GM23338 (cell line): ENCODE results near the gene PLA2G6. TPM values are rescaled to one million over a fixed set of nuclear protein-coding genes. Genes with fewer than 3 reads are reported as not detected.

Experiments
- ATAC-seq: fragments of 200-7000 bp; cut with Tn5 transposase; 3 replicates; pipeline ENCODE4 v1.9.1; 2020
- DNase-seq: peaks from one replicate; pipeline ENCODE4 v3.0.0-alpha.2; 2015; ENCODE audit warnings: low spot score
- H2AFZ ChIP-seq: fragments of 200-600 bp; sonication (generic); 2 replicates; pipeline ENCODE4 v1.8.0; 2016; ENCODE audit warnings: antibody characterized with exemption, mild to moderate bottlenecking, moderate library complexity
- H3F3A ChIP-seq: fragments of 200-600 bp; sonication (generic); replicated peaks from 2 replicates; pipeline ENCODE4 v1.8.0; 2017; ENCODE audit warnings: antibody characterized with exemption, mixed run types, low read depth
- H3K27ac ChIP-seq: fragments of 200-600 bp; sonication (generic); 2 replicates; pipeline ENCODE4 v1.6.1; 2016; ENCODE audit warnings: low read depth
- H3K27me3 ChIP-seq: fragments of 200-600 bp; sonication (generic); 2 replicates; pipeline ENCODE4 v1.8.0; 2016; ENCODE audit warnings: mild to moderate bottlenecking, mixed run types, moderate library complexity; ENCODE audit not compliant: insufficient read depth
- H3K36me3 ChIP-seq: fragments of 200-600 bp; sonication (generic); 2 replicates; pipeline ENCODE4 v1.8.0; 2016; ENCODE audit warnings: mild to moderate bottlenecking; ENCODE audit not compliant: insufficient read depth
- H3K4me1 ChIP-seq: fragments of 200-600 bp; sonication (generic); 2 replicates; pipeline ENCODE4 v1.8.0; 2016; ENCODE audit warnings: mild to moderate bottlenecking, moderate library complexity; ENCODE audit not compliant: insufficient read depth
- H3K4me2 ChIP-seq: fragments of 200-600 bp; sonication (generic); 2 replicates; pipeline ENCODE4 v1.7.1; 2017; ENCODE audit warnings: mixed run types
- H3K4me3 ChIP-seq: fragments of 200-600 bp; sonication (generic); 2 replicates; pipeline ENCODE4 v1.6.1; 2016; ENCODE audit warnings: mixed run types
- H3K79me2 ChIP-seq: fragments of 200-600 bp; sonication (generic); replicated peaks from 2 replicates; pipeline ENCODE4 v1.8.0; 2017; ENCODE audit warnings: mild to moderate bottlenecking; ENCODE audit not compliant: insufficient read depth
- H3K9me2 ChIP-seq: fragments of 200-600 bp; sonication (generic); 2 replicates; pipeline ENCODE4 v1.8.0; 2017; ENCODE audit not compliant: insufficient read depth
- H4K20me1 ChIP-seq: fragments of 200-600 bp; sonication (generic); replicated peaks from 2 replicates; pipeline ENCODE4 v1.8.0; 2017; ENCODE audit warnings: mild to moderate bottlenecking; ENCODE audit not compliant: insufficient read depth
- H3K27ac Mint-ChIP-seq: 2 replicates; pipeline ENCODE4 v1.8.0; 2020; ENCODE audit warnings: inconsistent platforms, mild to moderate bottlenecking, moderate library complexity, mixed read lengths
- H3K27me3 Mint-ChIP-seq: 3 replicates; pipeline ENCODE4 v1.8.0; 2022; ENCODE audit warnings: low read depth, mild to moderate bottlenecking, moderate library complexity, mixed read lengths, inconsistent platforms; ENCODE audit not compliant: insufficient read depth, poor library complexity
- H3K36me3 Mint-ChIP-seq: 3 replicates; pipeline ENCODE4 v1.8.0; 2021; ENCODE audit warnings: low read depth, mild to moderate bottlenecking, inconsistent platforms, moderate library complexity, mixed read lengths
- H3K4me1 Mint-ChIP-seq: 3 replicates; pipeline ENCODE4 v1.8.0; 2020; ENCODE audit warnings: mild to moderate bottlenecking, inconsistent platforms, mixed read lengths
- H3K4me3 Mint-ChIP-seq: 3 replicates; pipeline ENCODE4 v1.8.0; 2021; ENCODE audit warnings: moderate library complexity, mild to moderate bottlenecking, inconsistent platforms, mixed read lengths
- H3K9me3 Mint-ChIP-seq: 3 replicates; pipeline ENCODE4 v1.8.0; 2020; ENCODE audit warnings: moderate library complexity, mild to moderate bottlenecking, inconsistent platforms, mixed read lengths
- CREB1 ChIP-seq: fragments of 250-450 bp; sonication (Bioruptor Pico); IDR thresholded peaks from 2 replicates; pipeline ENCODE4 v1.5.0; 2020; ENCODE audit warnings: low read depth, mild to moderate bottlenecking, moderate library complexity
- EZH2 ChIP-seq: fragments of 200-600 bp; sonication (generic); IDR thresholded peaks from one replicate; pipeline ENCODE4 v1.8.0; 2017; ENCODE audit warnings: antibody characterized with exemption, mild to moderate bottlenecking, low read depth; ENCODE audit not compliant: unreplicated experiment
- EZH2phosphoT487 ChIP-seq: fragments of 200-600 bp; sonication (generic); IDR thresholded peaks from one replicate; pipeline ENCODE4 v1.8.1; 2018; ENCODE audit warnings: antibody characterized with exemption; ENCODE audit not compliant: unreplicated experiment
- JUNB ChIP-seq: IDR thresholded peaks from one replicate; pipeline ENCODE4 v1.6.1; 2016; ENCODE audit warnings: antibody characterized with exemption; ENCODE audit not compliant: unreplicated experiment
- NANOG ChIP-seq: IDR thresholded peaks from 2 replicates; pipeline ENCODE4 v1.6.1; 2016; ENCODE audit warnings: antibody characterized with exemption, borderline replicate concordance
- POLR2AphosphoS5 ChIP-seq: IDR thresholded peaks from 2 replicates; pipeline ENCODE4 v1.6.1; 2016; ENCODE audit warnings: antibody characterized with exemption, low read depth
- STAT1 ChIP-seq: IDR thresholded peaks from one replicate; pipeline ENCODE4 v1.6.1; 2016; ENCODE audit warnings: antibody characterized with exemption; ENCODE audit not compliant: unreplicated experiment
- ZNF114 ChIP-seq: fragments of 250-450 bp; sonication (Bioruptor Pico); IDR thresholded peaks from 2 replicates; pipeline ENCODE4 v1.5.0; 2020; ENCODE audit warnings: mild to moderate bottlenecking, moderate library complexity
- ZNF331 ChIP-seq: fragments of 250-450 bp; sonication (Bioruptor Pico); IDR thresholded peaks from 2 replicates; pipeline ENCODE4 v1.5.0; 2020; ENCODE audit warnings: low read depth, mild to moderate bottlenecking, moderate library complexity
- polyA plus RNA-seq: library from polyadenylated mRNA; unstranded; fragments of >200 nt; fragmentation: Nextera tagmentation; extraction: Ambion mirVana; gene quantifications from 2 replicates; pipeline ENCODE4 v1.2.1, GENCODE V29; 2016
- total RNA-seq: library from RNA; depleted of rRNA; stranded (reverse); fragments of >200 nt; shearing (Covaris generic); gene quantifications from 2 replicates; pipeline ENCODE4 v1.2.3, GENCODE V29; 2014
- TF ChIP-seq, protein P1 (sequence below), 2 experiments: fragments of 200-600 bp in 1 of 2; sonication (generic) in 1 of 2; conservative IDR thresholded peaks; 2 replicates each; pipeline versions ENCODE4 v1.5.1 to v1.6.1; 2016 to 2017; ENCODE audit warnings: antibody characterized with exemption in 2 of 2, low read depth in 2 of 2, mild to moderate bottlenecking in 2 of 2, moderate library complexity in 1 of 2
- TF ChIP-seq, protein P2 (sequence below): fragments of 250-450 bp; sonication (Bioruptor Pico); IDR thresholded peaks from 2 replicates; pipeline ENCODE4 v1.5.0; 2020; ENCODE audit warnings: mild to moderate bottlenecking, moderate library complexity
- TF ChIP-seq, protein P3 (sequence below): IDR thresholded peaks from 2 replicates; pipeline ENCODE4 v1.6.1; 2016; ENCODE audit warnings: antibody characterized with exemption
- TF ChIP-seq, protein P4 (sequence below): IDR thresholded peaks from one replicate; pipeline ENCODE4 v1.6.1; 2018; ENCODE audit warnings: antibody characterized with exemption; ENCODE audit not compliant: unreplicated experiment

PLA2G6 gene
- total and polyA plus RNA-seq, 2 experiments from 2014 or later, result 4.5 to 12.6 TPM

GRCh38 chr22:38077595-38077994, 104.0 kb downstream of the PLA2G6 start:
- H3K4me1 ChIP-seq, result peaks cover 12% of the 10 kb centered on the region; the same call in 1 of the 2 replicates
- no peaks in the 10 kb centered on the region for H3K79me2 ChIP-seq
- TF ChIP-seq NANOG, result no peak
- no peak for TF ChIP-seq EZH2phosphoT487
- TF ChIP-seq ZNF331 (CRISPR knock-in tag), result no peak
- TF ChIP-seq JUNB, result no peak
- TF ChIP-seq ZNF114, result no peak
- no peak for TF ChIP-seq EZH2
- TF ChIP-seq STAT1, result no peak
- TF ChIP-seq, protein P1, sequence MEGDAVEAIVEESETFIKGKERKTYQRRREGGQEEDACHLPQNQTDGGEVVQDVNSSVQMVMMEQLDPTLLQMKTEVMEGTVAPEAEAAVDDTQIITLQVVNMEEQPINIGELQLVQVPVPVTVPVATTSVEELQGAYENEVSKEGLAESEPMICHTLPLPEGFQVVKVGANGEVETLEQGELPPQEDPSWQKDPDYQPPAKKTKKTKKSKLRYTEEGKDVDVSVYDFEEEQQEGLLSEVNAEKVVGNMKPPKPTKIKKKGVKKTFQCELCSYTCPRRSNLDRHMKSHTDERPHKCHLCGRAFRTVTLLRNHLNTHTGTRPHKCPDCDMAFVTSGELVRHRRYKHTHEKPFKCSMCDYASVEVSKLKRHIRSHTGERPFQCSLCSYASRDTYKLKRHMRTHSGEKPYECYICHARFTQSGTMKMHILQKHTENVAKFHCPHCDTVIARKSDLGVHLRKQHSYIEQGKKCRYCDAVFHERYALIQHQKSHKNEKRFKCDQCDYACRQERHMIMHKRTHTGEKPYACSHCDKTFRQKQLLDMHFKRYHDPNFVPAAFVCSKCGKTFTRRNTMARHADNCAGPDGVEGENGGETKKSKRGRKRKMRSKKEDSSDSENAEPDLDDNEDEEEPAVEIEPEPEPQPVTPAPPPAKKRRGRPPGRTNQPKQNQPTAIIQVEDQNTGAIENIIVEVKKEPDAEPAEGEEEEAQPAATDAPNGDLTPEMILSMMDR (conservative IDR thresholded peaks at IDR 0.05; ENCODE audit: low read depth in 2 of 2), result no peak
- TF ChIP-seq, protein P2, sequence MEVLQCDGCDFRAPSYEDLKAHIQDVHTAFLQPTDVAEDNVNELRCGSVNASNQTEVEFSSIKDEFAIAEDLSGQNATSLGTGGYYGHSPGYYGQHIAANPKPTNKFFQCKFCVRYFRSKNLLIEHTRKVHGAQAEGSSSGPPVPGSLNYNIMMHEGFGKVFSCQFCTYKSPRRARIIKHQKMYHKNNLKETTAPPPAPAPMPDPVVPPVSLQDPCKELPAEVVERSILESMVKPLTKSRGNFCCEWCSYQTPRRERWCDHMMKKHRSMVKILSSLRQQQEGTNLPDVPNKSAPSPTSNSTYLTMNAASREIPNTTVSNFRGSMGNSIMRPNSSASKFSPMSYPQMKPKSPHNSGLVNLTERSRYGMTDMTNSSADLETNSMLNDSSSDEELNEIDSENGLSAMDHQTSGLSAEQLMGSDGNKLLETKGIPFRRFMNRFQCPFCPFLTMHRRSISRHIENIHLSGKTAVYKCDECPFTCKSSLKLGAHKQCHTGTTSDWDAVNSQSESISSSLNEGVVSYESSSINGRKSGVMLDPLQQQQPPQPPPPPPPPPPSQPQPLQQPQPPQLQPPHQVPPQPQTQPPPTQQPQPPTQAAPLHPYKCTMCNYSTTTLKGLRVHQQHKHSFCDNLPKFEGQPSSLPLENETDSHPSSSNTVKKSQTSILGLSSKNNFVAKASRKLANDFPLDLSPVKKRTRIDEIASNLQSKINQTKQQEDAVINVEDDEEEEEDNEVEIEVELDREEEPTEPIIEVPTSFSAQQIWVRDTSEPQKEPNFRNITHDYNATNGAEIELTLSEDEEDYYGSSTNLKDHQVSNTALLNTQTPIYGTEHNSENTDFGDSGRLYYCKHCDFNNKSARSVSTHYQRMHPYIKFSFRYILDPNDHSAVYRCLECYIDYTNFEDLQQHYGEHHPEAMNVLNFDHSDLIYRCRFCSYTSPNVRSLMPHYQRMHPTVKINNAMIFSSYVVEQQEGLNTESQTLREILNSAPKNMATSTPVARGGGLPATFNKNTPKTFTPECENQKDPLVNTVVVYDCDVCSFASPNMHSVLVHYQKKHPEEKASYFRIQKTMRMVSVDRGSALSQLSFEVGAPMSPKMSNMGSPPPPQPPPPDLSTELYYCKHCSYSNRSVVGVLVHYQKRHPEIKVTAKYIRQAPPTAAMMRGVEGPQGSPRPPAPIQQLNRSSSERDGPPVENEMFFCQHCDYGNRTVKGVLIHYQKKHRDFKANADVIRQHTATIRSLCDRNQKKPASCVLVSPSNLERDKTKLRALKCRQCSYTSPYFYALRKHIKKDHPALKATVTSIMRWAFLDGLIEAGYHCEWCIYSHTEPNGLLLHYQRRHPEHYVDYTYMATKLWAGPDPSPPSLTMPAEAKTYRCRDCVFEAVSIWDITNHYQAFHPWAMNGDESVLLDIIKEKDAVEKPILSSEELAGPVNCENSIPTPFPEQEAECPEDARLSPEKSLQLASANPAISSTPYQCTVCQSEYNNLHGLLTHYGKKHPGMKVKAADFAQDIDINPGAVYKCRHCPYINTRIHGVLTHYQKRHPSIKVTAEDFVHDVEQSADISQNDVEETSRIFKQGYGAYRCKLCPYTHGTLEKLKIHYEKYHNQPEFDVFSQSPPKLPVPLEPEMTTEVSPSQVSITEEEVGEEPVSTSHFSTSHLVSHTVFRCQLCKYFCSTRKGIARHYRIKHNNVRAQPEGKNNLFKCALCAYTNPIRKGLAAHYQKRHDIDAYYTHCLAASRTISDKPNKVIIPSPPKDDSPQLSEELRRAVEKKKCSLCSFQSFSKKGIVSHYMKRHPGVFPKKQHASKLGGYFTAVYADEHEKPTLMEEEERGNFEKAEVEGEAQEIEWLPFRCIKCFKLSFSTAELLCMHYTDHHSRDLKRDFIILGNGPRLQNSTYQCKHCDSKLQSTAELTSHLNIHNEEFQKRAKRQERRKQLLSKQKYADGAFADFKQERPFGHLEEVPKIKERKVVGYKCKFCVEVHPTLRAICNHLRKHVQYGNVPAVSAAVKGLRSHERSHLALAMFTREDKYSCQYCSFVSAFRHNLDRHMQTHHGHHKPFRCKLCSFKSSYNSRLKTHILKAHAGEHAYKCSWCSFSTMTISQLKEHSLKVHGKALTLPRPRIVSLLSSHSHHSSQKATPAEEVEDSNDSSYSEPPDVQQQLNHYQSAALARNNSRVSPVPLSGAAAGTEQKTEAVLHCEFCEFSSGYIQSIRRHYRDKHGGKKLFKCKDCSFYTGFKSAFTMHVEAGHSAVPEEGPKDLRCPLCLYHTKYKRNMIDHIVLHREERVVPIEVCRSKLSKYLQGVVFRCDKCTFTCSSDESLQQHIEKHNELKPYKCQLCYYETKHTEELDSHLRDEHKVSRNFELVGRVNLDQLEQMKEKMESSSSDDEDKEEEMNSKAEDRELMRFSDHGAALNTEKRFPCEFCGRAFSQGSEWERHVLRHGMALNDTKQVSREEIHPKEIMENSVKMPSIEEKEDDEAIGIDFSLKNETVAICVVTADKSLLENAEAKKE (CRISPR knock-in tag), result no peak
- no peak for TF ChIP-seq CREB1 (CRISPR knock-in tag)
- TF ChIP-seq, protein P3, sequence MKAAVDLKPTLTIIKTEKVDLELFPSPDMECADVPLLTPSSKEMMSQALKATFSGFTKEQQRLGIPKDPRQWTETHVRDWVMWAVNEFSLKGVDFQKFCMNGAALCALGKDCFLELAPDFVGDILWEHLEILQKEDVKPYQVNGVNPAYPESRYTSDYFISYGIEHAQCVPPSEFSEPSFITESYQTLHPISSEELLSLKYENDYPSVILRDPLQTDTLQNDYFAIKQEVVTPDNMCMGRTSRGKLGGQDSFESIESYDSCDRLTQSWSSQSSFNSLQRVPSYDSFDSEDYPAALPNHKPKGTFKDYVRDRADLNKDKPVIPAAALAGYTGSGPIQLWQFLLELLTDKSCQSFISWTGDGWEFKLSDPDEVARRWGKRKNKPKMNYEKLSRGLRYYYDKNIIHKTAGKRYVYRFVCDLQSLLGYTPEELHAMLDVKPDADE, result no peak
- no peak for TF ChIP-seq POLR2AphosphoS5
- TF ChIP-seq, protein P4, sequence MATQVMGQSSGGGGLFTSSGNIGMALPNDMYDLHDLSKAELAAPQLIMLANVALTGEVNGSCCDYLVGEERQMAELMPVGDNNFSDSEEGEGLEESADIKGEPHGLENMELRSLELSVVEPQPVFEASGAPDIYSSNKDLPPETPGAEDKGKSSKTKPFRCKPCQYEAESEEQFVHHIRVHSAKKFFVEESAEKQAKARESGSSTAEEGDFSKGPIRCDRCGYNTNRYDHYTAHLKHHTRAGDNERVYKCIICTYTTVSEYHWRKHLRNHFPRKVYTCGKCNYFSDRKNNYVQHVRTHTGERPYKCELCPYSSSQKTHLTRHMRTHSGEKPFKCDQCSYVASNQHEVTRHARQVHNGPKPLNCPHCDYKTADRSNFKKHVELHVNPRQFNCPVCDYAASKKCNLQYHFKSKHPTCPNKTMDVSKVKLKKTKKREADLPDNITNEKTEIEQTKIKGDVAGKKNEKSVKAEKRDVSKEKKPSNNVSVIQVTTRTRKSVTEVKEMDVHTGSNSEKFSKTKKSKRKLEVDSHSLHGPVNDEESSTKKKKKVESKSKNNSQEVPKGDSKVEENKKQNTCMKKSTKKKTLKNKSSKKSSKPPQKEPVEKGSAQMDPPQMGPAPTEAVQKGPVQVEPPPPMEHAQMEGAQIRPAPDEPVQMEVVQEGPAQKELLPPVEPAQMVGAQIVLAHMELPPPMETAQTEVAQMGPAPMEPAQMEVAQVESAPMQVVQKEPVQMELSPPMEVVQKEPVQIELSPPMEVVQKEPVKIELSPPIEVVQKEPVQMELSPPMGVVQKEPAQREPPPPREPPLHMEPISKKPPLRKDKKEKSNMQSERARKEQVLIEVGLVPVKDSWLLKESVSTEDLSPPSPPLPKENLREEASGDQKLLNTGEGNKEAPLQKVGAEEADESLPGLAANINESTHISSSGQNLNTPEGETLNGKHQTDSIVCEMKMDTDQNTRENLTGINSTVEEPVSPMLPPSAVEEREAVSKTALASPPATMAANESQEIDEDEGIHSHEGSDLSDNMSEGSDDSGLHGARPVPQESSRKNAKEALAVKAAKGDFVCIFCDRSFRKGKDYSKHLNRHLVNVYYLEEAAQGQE, result no peak
- Mint-ChIP-seq H3K27me3 (peaks cover 32% of the 10 kb centered on the region), H3K27ac (no peak overlapping the region), H3K9me3 (no peaks in the 10 kb centered on the region), H3K4me3 (no peak overlapping the region), H3K4me1 (peaks cover 5% of the 10 kb centered on the region; the same call in 2 of the 3 replicates), H3K36me3 (peaks cover 13% of the 10 kb centered on the region; the same call in 2 of the 3 replicates)
- H3K4me3 ChIP-seq, result no peak overlapping the region
- H3K27me3 ChIP-seq, result peaks cover 34% of the 10 kb centered on the region
- no peaks in the 10 kb centered on the region; the same call in 1 of the 2 replicates for H4K20me1 ChIP-seq
- DNase-seq, result no peak
- no peaks in the 10 kb centered on the region for H3K36me3 ChIP-seq
- H3K4me2 ChIP-seq, result no peak overlapping the region
- H3K27ac ChIP-seq, result no peak overlapping the region
- ATAC-seq, result no peak
- no peaks in the 10 kb centered on the region for H3F3A ChIP-seq
- no peaks in the 10 kb centered on the region for H3K9me2 ChIP-seq
- H2AFZ ChIP-seq, result no peak overlapping the region
